ENCODE data around the gene RNF180. TPM values are rescaled to one million over a fixed set of nuclear protein-coding genes. Genes with fewer than 3 reads are reported as not detected.

Gene RNF180
- total RNA-seq, 1 donor from 2014 or later: 7.8 TPM

GRCh38 chr5:64161420-64161819 lies 4.2 kb upstream of the RNF180 start:
- Mint-ChIP-seq H3K4me1 (ENCODE audit: unreplicated experiment) (peaks cover 9% of the 10 kb centered on the region), H3K9me3 (ENCODE audit: unreplicated experiment) (no peaks in the 10 kb centered on the region), H3K27ac (ENCODE audit: unreplicated experiment) (no peak overlapping the region), H3K4me3 (ENCODE audit: unreplicated experiment) (no peak overlapping the region), H3K27me3 (ENCODE audit: unreplicated experiment) (peaks cover 9% of the 10 kb centered on the region), H3K36me3 (ENCODE audit: low read depth, unreplicated experiment) (no peaks in the 10 kb centered on the region)
- TF ChIP-seq CTCF (IDR thresholded peaks at IDR 0.05; ENCODE audit: unreplicated experiment): no peak
- no peak for DNase-seq (ENCODE audit: low spot score)

- Mint-ChIP-seq H3K36me3 (ENCODE audit: low read depth, unreplicated experiment) (no peaks in the 10 kb centered on the region), H3K27me3 (ENCODE audit: unreplicated experiment) (peaks cover 9% of the 10 kb centered on the region), H3K27ac (ENCODE audit: unreplicated experiment) (no peak overlapping the region), H3K9me3 (ENCODE audit: unreplicated experiment) (no peaks in the 10 kb centered on the region), H3K4me1 (ENCODE audit: unreplicated experiment) (peaks cover 9% of the 10 kb centered on the region), H3K4me3 (ENCODE audit: unreplicated experiment) (no peak overlapping the region)
- no peak for DNase-seq (ENCODE audit: low spot score)
- no peak for TF ChIP-seq CTCF (IDR thresholded peaks at IDR 0.05; ENCODE audit: unreplicated experiment)
Measured at GRCh38 chr5:64163135-64163534, 2.5 kb upstream of the RNF180 start.

GRCh38 chr5:64163746-64164145 lies 1.9 kb upstream of the RNF180 start:
- DNase-seq (ENCODE audit: low spot score): no peak
- H3K4me1 Mint-ChIP-seq (ENCODE audit: unreplicated experiment): peaks cover 9% of the 10 kb centered on the region
- H3K4me3 Mint-ChIP-seq (ENCODE audit: unreplicated experiment): no peak overlapping the region
- H3K36me3 Mint-ChIP-seq (ENCODE audit: low read depth, unreplicated experiment): no peaks in the 10 kb centered on the region
- TF ChIP-seq CTCF (IDR thresholded peaks at IDR 0.05; ENCODE audit: unreplicated experiment): no peak
- no peaks in the 10 kb centered on the region for H3K9me3 Mint-ChIP-seq (ENCODE audit: unreplicated experiment)
- H3K27me3 Mint-ChIP-seq (ENCODE audit: unreplicated experiment): peaks cover 9% of the 10 kb centered on the region
- no peak overlapping the region for H3K27ac Mint-ChIP-seq (ENCODE audit: unreplicated experiment)

- Mint-ChIP-seq H3K27me3 (ENCODE audit: unreplicated experiment) (peaks cover 9% of the 10 kb centered on the region), H3K4me3 (ENCODE audit: unreplicated experiment) (no peak overlapping the region)
- no peak for TF ChIP-seq CTCF (IDR thresholded peaks at IDR 0.05; ENCODE audit: unreplicated experiment)
Measured at GRCh38 chr5:64164166-64164565, 1.5 kb upstream of the RNF180 start.

GRCh38 chr5:64165160-64165499 lies 513 bp upstream of the RNF180 start:
- Mint-ChIP-seq H3K9me3 (ENCODE audit: unreplicated experiment) (no peaks in the 10 kb centered on the region), H3K4me3 (ENCODE audit: unreplicated experiment) (peak overlapping the region; percentile 93), H3K27me3 (ENCODE audit: unreplicated experiment) (peaks cover 6% of the 10 kb centered on the region), H3K27ac (ENCODE audit: unreplicated experiment) (no peak overlapping the region), H3K36me3 (ENCODE audit: low read depth, unreplicated experiment) (no peaks in the 10 kb centered on the region), H3K4me1 (ENCODE audit: unreplicated experiment) (peaks cover 9% of the 10 kb centered on the region)
- DNase-seq (ENCODE audit: low spot score): no peak
- TF ChIP-seq CTCF (IDR thresholded peaks at IDR 0.05; ENCODE audit: unreplicated experiment): no peak

More at GRCh38 chr5:64164166-64164565, 1.5 kb upstream of the RNF180 start:
- H3K36me3 Mint-ChIP-seq (ENCODE audit: low read depth, unreplicated experiment): no peaks in the 10 kb centered on the region
- no peak for DNase-seq (ENCODE audit: low spot score)
- H3K27ac Mint-ChIP-seq (ENCODE audit: unreplicated experiment): no peak overlapping the region
- peaks cover 9% of the 10 kb centered on the region for H3K4me1 Mint-ChIP-seq (ENCODE audit: unreplicated experiment)
- no peaks in the 10 kb centered on the region for H3K9me3 Mint-ChIP-seq (ENCODE audit: unreplicated experiment)

All from endothelial cell (in vitro differentiated cells).